ENCODE results near the gene NCOR2.

DNA sequence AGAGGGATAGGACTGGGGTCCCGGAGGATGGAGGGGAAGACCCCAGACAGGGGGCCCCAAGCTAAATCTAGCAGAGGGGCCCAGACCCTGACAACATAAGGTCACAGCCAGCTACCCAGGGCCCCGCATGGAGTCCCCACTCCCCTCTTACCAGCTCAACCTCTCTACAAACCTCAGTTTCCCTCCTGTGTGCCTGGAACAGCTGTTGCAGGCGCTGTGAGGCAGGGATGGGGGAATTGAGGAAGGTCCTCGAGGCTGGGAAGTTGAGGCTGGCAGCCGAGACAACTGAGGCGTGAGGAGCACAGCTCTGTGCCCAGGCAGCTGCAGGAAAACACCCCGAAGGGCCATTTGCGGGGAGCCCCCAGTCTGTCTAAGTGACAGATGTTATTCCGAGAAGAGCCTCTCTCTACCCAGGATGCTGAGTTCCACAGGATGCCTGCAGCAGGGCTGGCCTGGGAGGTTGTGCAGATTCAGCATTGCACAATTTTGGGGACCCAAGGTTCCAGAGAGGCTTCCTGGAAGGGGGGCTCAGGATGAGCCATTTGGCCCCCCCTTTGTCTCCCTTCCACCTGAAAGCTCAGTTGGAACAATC, 42.7 kb upstream of the NCOR2 start:
- TF ChIP-seq NANOG (IDR thresholded peaks at IDR 0.05; ENCODE audit: insufficient read depth, low read depth, low read length, poor library complexity, severe bottlenecking) (no peak), SP1 (IDR thresholded peaks at IDR 0.05; ENCODE audit: low read depth, low read length) (no peak)
- TF ChIP-seq, protein P1, sequence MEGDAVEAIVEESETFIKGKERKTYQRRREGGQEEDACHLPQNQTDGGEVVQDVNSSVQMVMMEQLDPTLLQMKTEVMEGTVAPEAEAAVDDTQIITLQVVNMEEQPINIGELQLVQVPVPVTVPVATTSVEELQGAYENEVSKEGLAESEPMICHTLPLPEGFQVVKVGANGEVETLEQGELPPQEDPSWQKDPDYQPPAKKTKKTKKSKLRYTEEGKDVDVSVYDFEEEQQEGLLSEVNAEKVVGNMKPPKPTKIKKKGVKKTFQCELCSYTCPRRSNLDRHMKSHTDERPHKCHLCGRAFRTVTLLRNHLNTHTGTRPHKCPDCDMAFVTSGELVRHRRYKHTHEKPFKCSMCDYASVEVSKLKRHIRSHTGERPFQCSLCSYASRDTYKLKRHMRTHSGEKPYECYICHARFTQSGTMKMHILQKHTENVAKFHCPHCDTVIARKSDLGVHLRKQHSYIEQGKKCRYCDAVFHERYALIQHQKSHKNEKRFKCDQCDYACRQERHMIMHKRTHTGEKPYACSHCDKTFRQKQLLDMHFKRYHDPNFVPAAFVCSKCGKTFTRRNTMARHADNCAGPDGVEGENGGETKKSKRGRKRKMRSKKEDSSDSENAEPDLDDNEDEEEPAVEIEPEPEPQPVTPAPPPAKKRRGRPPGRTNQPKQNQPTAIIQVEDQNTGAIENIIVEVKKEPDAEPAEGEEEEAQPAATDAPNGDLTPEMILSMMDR (IDR thresholded peaks at IDR 0.05; ENCODE audit: control extremely low read depth in 1 of 3, insufficient read depth in 1 of 3, low read depth in 1 of 3, low read length in 3 of 3) = no peak

Data from H1 (cell line).